NCI-H82 treated with DMSO at 0.1 percent for 48 hours (cell line): ENCODE results near the gene ASCL2.

ENCODE experiments used
- DNase-seq: peaks from one replicate; lab custom pipeline; 2025; ENCODE audit not compliant: unreplicated experiment; lab: John Stamatoyannopoulos, UW

The ASCL2 gene

DNA sequence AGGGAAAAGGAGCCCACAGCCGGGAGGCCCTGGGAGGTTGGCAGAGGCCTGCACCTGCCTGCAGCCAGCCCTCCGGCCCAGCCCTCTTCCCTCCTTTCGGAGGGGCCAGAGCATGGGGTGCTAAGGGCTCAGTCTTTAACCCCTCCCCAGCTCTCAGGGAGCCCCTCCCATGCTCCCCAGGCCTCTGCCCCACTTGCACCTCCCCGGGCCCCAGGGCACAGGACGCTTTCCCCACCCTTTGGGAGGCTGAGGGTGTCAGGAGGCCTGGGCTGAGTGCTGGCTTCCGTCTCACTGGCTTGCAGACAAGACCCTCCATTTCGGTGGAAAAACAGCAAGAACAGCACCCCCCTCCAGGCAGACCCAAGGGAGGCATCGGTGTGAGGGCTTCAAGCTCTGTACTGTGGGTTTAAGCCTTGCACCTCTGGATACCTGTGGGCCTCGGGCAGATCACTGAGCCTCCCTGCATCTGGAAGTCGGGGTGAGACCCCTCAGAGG lies 7.3 kb downstream of the ASCL2 start:
- no peak for DNase-seq

- DNase-seq, result no peak
These were observed 7.9 kb downstream of the ASCL2 start for GRCh38 chr11:2262301-2263070.

DNA sequence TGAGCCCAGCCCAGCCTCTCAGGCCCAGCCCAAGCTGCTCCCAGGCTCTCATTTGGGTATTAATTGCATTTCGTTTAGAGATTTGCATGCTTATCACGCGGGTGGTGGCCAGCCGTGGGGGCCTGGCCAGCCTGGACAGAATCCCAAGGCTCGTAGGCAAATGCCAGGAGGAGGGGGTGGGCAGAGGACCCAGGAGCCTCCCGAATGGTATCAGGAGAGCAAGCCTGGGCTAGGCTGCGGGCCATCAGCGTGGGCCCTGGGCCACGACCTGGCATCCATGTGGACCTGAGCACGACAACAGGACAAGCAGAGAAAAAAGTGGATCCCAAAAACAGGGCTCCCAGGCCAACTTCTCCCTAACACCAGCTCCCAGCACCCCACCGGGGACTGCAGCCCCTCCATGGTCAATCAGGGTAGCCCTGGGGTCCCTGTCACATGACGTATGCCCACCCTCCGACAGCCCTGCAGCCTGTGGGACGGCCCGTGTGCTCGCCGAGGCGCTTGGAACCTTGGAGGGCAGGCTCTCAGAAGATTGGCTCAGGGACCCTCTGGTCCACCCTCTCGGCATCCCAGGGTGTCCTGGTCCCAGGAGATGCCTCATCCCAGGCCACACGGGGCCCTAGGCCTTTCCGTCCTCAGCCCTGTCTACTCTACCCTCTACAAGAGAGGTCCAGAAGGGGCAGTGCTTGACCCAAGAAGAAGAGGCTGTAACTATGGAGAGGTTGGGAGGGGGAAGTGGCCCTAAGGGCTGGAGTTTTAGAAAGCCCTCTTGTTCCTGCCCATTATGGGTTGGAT lies 8.8 kb downstream of the ASCL2 start:
- no peak for DNase-seq

DNA sequence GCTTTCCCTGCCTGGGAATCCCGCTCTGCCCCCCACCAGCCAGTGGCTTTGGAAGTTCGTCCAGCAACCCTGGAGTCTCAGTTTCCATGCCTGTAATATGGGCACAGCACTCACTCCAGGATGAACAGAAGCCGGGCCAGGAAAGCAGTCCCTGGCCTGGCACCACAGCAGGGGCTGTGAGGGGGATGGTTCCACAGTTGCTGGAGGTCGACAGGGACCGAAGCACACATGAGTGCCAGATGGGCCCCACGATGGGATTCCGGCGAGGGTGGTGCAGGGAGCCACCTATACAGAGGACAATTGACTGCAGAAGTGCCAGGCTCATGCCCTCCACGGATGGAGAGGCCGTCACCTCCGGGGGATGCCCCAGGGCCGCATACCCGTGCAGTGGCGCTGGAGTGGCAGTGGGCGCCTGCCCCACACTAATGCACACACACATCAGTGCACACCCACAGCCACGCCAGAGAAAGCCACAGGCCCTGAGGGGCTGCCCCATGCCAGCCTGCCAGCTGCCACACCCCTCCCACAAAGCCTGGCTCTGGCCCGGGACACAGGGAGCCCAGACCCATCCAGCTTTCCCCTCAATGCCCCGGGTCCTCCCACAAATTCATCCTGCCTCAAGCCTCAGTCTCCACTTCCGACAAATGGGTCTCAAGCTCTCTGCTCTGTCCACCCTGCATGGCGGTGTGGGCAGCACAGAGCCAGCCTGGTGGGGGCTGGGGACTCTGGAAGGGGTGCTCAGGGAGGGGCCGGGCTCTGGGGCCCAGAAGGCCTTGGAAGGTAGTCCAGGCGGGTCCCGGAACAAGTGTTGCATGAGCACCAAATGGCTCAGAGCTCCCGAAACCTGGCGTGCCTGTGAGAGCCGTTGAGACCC lies 9.7 kb downstream of the ASCL2 start:
- DNase-seq, result no peak

GRCh38 chr11:2259897-2260451 lies 10.4 kb downstream of the ASCL2 start:
- DNase-seq, result no peak

GRCh38 chr11:2259466-2259830 lies 10.9 kb downstream of the ASCL2 start:
- no peak for DNase-seq

GRCh38 chr11:2258501-2259465 lies 11.6 kb downstream of the ASCL2 start:
- DNase-seq, result no peak

DNA sequence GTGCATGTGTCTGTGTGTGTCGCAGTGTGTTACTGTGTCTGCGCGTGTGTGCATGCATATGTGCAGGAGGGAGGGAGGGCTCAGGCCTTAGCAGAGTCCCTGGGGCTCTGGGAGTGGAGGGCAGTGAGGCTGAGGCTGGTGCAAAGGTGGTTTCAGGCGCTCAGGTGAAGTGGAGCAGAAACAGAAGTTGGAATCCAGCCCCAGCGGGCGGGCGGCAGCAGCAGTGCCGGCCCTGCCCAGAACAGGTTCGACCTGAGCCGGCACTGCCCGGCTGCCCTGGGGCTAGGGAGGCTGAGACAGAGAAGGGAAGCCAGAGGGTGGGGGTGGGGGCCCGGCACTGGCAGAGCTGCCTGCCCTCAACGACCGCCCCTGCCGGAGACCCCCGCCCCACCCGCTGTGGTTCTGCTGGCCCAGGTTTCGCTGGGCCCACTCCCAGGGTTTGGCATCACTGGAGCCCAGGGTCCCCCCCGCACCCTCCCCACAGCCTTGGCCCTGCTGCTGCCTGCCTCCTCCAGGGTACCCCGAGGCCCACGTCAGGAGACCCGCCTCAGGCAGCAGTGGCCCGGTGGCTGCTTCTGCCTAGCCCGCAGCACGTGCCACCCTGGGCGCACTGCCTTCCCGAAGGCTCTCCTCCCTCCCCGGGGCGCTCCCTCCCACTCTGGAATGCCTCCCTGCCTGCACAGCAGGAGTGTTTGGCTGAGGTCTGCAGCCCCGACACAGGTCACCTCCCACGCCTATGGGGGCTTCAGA lies 13.3 kb downstream of the ASCL2 start:
- no peak for DNase-seq

GRCh38 chr11:2256293-2256913 lies 14.0 kb downstream of the ASCL2 start:
- no peak for DNase-seq

DNA sequence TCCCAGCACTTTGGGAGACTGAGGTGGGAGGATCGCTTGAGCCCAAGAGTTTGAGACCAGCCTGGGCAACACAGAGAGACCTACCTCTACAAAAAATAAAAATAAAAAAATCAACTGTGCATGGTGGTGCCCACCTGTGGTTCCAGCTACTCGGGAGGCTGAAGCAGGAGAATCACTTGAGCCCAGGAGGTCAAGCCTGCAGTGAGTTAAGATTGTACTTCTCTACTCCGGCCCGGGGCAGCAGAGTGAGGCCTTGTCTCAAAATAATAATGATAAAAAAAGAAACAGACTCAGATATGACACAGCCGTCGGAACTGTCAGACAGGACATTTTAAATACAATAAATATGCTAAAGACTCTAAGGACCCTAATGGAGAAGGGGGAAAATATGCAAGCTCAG lies 18.4 kb downstream of the ASCL2 start:
- no peak for DNase-seq

DNA sequence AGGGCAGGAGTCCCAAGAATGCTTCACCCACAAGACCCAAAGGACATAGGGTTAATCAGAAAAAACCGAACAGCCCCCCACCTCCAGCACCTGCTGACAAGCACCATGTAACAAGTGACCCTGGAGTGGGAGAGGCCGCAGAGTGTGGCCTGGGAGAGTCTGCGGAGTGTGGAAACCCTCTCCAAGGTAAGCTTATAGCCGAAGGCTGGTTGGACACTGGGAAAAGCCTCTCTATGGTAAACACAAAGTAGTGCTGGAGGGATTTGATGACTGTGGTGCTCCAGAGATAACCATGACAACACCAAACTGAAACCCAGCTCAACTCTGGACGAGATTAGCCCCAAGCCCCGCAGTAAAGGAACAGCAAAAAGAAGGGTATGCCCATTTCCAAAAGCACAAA lies 19.2 kb downstream of the ASCL2 start:
- DNase-seq, result no peak

GRCh38 chr11:2250485-2250884 lies 19.9 kb downstream of the ASCL2 start:
- DNase-seq, result no peak

DNA sequence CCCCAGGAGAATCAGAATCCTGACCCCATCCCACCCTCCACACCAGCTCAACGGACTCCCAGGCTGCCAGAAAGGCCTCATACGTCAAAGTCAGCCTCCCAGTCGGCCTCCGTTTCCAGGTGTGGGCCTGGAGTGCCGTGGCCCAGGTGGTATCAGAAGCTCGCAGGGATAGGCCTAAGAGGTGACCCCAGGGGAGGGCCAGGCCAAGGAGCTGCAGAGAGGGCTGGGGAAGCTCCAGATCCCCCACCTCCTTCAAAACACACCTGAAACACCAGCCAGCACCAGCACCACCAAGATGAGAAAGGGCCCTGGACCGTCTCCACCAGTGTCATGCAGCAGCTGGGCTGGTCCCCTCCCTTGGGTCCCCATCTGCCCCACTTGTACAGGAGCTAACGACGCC lies 20.3 kb downstream of the ASCL2 start:
- DNase-seq, result no peak

DNA sequence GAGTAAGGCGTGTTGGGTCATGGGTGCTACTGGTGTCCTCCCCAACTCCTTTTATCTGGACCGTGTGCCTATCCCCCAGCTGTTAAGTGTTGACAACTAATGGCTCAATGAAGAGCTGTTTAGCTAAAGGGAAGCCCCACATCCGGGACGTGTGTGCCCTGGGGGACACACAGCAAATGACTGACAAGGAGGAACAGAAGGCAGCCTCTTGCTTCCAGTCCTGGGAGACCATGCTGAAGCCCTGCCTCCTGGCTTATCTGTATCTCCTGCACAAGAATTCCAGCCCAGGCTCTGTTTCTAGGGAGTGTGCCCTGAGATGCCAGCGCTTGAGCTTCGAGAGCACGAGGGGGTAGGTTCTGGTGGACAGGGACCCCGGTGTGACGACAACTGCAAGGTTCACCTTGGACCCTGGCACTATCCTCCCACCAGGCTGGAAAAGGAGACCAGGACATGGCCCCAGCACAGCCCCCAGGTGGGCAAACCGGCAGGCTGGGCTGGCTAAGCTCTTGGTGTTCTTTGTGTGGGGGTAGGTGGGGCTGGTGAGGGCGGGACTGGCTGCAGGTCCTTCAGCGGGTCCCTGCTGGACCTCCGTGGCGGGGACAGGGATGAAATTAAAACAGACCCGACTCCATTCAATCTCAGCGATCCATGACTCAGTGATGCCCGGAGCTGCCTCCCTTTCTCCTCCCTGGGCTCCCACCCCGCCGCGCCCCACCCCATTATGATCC lies 21.0 kb downstream of the ASCL2 start:
- DNase-seq, result no peak

- DNase-seq, result no peak
These were observed 21.6 kb downstream of the ASCL2 start for GRCh38 chr11:2248762-2249161.

- no peak for DNase-seq
These were observed 22.1 kb downstream of the ASCL2 start for GRCh38 chr11:2248242-2248641.

DNA sequence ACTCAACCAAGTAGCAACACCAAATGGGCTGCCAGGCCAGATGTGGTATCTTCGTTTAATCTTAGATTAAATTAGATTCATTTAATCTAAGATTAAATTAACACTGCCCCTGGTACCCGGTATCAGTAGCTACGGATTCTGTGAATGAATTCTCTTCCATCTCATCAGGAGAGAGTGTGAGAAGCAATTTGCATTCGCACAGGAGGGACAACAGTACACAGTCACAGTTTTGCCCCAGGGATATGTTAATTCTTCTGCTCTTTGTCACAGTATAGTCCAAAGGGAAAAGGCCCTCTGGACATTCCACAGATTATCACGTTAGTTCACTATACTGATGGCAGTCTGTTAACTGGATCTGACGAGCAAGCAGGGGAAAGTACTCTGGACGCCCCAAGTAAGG lies 22.9 kb downstream of the ASCL2 start:
- no peak for DNase-seq

DNA sequence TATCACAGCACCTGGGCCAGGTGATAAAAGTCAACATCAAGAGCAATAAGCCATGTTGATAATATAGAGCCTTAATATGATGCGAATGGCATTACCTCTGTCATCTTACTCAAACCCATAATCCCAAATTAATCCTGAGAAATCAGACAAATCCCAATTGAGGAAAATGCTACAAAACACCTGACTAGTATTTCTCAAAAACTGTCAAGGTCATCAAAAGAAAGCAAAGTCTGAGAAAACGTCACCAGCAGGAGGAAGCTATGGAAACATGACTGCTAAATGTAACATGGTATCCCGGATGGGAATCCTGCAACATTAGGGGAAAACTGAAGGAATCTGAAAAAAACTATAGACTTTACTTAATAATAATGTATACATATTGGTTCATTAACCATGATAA lies 29.6 kb downstream of the ASCL2 start:
- no peak for DNase-seq
